Fibroblast of peridontal ligament (primary cell): ENCODE data around the gene INSIG1.

Experiments
- DNase-seq: peaks from one replicate; pipeline ENCODE4 v3.0.0-alpha.2; 2010; ENCODE audit errors: extremely low read depth

INSIG1 gene

DNA sequence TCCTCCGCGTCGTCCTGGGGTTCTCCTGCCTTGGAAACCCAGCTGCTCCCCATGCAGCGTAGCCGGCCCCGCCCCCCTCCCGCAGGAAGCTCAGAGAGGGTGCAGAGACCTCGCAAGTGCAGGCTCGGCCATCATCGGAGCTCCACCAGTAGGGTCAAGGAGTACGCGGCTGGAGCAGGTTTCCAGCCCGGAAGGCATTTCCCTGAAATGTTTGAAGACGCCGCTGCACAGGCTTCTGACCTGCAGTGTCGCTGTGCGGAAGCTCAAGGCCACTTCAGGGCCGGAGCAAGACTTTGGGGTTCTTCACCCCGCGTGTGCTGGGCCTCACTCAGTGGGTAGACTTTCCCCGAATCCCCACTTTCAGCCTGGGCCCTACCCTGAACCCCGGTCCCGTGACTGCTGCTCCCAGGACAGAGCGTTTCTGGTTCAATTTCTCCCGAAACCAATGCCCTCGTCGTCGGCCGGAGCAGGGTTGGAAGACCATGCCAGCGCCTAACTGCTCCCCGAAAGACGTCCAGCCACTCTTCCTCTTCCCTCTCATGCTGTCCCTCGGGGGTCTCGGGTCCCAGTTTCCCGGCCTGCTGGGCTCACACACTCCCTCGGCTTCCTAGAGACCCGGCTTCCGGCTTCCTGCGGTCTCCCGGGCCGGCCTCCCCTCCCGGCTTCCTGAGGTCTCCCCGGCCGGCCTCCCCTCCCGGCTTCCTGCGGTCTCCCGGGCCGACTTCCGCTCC, 52.1 kb downstream of the INSIG1 start:
- no peak for DNase-seq

- DNase-seq: no peak
These were observed 53.6 kb downstream of the INSIG1 start for GRCh38 chr7:155351120-155351870.

GRCh38 chr7:155352076-155352752, 54.5 kb downstream of the INSIG1 start:
- no peak for DNase-seq

- no peak for DNase-seq
These were observed 55.1 kb downstream of the INSIG1 start for GRCh38 chr7:155352753-155353115.

- DNase-seq: no peak
These were observed 55.7 kb downstream of the INSIG1 start for GRCh38 chr7:155353256-155353897.

DNA sequence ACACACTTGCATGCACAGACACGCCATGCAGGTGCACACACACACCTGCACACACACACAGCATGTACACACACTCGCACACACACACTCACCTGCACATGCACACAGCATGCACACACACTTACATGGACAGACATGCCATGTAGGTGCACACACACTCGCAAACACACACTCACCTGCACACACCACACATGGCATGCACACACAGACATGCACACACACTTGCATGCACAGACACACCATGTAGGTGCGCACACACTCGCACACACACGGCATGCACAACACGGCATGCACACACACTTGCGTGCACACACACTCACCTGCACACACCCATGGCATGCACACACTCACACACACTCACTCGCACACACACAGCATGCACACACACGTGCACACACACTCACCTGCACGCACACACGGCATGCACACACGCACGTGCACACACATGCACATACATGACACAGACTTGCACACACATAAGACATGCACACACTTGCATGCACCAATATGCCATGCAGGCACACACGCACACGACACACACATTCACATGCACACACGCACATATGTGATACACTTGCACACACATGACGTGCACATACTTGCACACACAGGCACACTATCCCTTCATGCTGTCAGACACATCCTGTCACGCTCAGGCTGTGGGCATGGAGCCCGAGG, 56.8 kb downstream of the INSIG1 start:
- DNase-seq: no peak

- no peak for DNase-seq
These were observed 57.5 kb downstream of the INSIG1 start for GRCh38 chr7:155355176-155355575.

GRCh38 chr7:155355745-155356144, 58.1 kb downstream of the INSIG1 start:
- DNase-seq: no peak

- DNase-seq: peak; percentile 35
These were observed 58.8 kb downstream of the INSIG1 start for GRCh38 chr7:155356323-155357105.

DNA sequence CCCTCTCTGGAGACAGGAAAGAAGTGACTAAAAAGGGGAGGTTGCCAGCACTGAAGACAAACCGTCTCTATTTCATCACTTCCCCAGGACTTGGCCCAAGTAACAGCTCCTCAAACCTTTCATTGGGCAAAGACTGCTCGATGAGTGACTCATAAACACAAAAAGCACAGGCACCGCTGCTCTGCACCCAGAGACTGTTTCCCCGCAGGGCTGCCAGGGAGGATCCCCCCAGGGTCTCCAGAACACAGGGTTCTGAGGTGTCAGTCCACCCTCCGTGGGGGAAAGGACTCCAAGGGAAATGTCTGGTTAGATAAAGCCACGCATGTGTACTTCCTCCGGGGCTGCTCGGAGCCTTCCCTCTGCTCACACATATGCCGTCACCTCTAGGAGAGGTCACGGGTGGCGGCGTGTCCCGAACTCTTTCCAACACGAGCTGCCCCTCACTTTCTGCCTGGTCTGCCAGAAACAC, 59.9 kb downstream of the INSIG1 start:
- peak; percentile 6 for DNase-seq

- DNase-seq: no peak
These were observed 60.6 kb downstream of the INSIG1 start for GRCh38 chr7:155358066-155358947.

- no peak for DNase-seq
These were observed 61.5 kb downstream of the INSIG1 start for GRCh38 chr7:155358948-155359712.
